ENCODE data around the gene MAML1. TPM values are rescaled to one million over a fixed set of nuclear protein-coding genes. Genes with fewer than 3 reads are reported as not detected.

The MAML1 gene
- total RNA-seq, 2 donors from 2014 or later, result 28.4 to 33.2 TPM

DNA sequence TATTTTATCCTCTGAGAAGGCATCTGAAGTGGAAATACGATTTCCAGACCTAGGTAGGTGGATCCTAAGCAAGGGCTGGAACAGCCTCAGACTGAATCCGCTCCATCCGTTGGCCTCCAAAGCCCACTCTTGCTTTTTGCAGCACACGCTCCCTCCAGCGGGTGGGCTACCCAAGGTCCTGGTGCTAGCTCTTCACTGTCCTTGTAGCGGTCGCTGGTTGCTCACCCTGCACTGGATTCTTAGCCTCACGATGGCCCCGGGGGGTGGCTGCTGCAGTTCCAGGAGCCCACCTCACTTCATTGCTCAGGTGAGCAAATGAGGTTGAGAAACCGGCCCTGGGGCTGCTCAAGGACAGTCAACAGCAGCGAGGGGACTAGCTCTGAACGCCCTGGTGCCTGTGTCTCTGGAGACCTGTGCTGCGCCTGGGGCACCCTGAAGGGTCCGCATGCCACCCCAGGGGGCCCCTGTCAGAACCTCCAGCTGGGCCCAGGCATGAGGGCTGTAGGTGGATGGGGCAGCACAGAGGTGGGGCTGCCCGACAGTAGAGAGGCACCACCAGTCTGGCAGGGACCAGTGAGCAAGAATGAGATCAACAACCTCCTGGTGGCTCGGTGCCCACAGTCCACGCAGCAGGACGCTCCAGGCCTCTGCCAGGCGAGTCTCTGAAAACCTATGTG, 69.7 kb downstream of the MAML1 start:
- H3K4me3 Mint-ChIP-seq, result peak overlapping the region; percentile 25
- no peak overlapping the region for H3K27ac Mint-ChIP-seq
- ATAC-seq (no peak), DNase-seq (no peak)
- peaks cover 2% of the 10 kb centered on the region for H3K36me3 Mint-ChIP-seq (ENCODE audit: low read depth)
- no peaks in the 10 kb centered on the region for H3K9me3 ChIP-seq (ENCODE audit: control insufficient read depth, low read length, poor library complexity, severe bottlenecking)
- H3K27me3 Mint-ChIP-seq, result no peaks in the 10 kb centered on the region
- peaks cover 27% of the 10 kb centered on the region for H3K4me1 Mint-ChIP-seq

DNA sequence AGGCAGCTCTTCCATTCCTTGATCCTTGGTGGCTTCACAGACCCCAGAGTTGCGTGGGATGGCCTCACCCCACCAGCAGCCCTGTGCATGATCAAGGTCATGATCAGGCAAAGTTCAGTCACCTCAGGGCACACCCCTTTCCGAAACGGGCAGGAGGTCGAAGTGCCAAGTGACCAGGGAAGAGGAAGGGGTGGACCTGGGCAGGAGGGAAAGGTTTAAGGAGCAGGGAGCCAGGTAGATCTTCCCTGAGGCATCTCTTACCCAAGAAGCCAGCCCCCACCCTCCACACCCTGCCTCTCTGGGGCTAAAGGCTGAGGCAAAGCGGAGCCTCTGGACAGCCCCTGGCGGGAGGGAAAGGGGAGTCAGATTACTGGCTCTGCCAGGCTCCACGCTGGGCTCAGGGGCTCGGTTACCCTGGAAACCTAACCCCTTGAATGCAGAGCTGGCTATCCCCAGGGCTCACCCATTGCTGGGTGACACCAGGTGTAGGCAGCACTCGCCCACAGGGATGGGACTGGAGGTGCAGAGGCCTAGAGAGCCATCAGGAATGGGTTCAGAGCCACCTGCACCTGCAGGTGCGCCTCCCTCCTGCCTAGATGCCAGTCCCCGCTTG, 70.4 kb downstream of the MAML1 start:
- Mint-ChIP-seq H3K4me1 (peaks cover 29% of the 10 kb centered on the region), H3K36me3 (ENCODE audit: low read depth) (peaks cover 2% of the 10 kb centered on the region), H3K27me3 (no peaks in the 10 kb centered on the region), H3K4me3 (peak overlapping the region; percentile 25), H3K27ac (no peak overlapping the region)
- H3K9me3 ChIP-seq (ENCODE audit: control insufficient read depth, low read length, poor library complexity, severe bottlenecking), result no peaks in the 10 kb centered on the region
- ATAC-seq (no peak), DNase-seq (no peak)

DNA sequence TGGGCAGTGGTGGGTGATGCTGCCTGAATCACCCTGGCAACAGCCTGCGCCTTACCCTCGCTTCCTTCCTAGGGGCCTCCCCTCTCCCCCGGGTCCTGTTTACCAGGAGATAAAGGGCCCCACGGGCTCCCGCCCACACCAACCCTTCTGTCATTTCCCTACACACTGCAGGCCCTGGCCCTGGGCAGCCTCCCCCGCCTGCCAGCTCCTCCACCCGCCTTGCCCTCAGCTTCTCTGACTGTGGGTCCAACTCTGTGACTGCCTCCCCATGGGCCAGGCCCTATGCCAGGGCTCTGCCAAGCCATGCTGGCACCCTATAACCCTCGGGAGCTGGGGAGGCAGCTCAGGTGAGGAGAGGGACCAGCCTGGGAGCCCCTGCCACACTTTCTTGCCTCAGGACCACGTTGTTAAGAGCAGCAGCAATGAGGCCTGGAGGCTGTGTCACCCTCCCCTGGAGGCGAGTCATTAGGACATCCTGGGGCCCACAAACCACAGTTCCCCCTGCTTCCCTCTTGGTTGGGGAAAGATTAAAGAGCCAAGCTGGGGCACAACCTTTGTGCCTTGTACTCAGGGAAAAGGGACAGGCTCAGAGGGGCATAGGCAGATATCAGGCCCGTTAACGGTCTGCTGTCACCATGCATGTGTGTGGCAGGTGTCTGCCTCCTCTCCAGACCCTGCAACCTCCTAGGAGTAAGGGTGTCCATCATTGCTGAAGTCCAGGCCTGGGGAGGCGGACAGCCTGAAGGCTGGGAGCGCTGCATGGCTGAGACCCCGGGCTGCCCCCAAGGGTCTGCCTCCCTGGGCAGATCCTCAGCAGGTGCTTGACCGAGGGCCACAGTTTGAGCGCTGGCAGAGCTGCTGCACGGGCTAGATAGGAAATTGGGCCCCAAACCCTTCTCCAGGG, 71.3 kb downstream of the MAML1 start:
- Mint-ChIP-seq H3K27me3 (no peaks in the 10 kb centered on the region), H3K36me3 (ENCODE audit: low read depth) (peaks cover 2% of the 10 kb centered on the region), H3K4me3 (peak overlapping the region; percentile 79), H3K27ac (peak overlapping the region; percentile 66), H3K4me1 (peaks cover 29% of the 10 kb centered on the region)
- ATAC-seq, result peak; percentile 17
- no peaks in the 10 kb centered on the region for H3K9me3 ChIP-seq (ENCODE audit: control insufficient read depth, low read length, poor library complexity, severe bottlenecking)
- DNase-seq, result no peak

DNA sequence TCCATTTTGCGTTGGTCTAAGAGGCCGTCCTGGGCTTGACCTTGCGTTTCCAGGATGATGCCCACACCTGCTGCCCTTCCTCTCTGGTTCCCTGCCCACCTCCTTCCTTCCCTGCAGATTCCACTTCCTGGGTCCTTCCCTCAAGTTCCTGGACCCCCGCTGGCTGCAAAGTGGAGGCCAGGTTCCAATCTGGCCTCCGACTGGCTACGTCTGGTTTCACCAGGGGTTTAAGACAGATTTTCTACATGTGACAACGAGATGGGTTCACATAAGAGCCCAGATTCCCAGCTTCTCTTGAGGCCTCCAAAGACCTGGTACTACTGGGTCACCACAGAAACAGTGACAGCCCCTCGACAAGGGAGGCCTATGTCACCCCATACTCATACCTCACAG, 71.9 kb downstream of the MAML1 start:
- DNase-seq, result no peak
- ATAC-seq, result no peak
- Mint-ChIP-seq H3K36me3 (ENCODE audit: low read depth) (peaks cover 2% of the 10 kb centered on the region), H3K4me3 (peak overlapping the region; percentile 90), H3K27me3 (no peaks in the 10 kb centered on the region), H3K27ac (peak overlapping the region; percentile 66), H3K4me1 (peaks cover 29% of the 10 kb centered on the region)
- H3K9me3 ChIP-seq (ENCODE audit: control insufficient read depth, low read length, poor library complexity, severe bottlenecking), result no peaks in the 10 kb centered on the region

DNA sequence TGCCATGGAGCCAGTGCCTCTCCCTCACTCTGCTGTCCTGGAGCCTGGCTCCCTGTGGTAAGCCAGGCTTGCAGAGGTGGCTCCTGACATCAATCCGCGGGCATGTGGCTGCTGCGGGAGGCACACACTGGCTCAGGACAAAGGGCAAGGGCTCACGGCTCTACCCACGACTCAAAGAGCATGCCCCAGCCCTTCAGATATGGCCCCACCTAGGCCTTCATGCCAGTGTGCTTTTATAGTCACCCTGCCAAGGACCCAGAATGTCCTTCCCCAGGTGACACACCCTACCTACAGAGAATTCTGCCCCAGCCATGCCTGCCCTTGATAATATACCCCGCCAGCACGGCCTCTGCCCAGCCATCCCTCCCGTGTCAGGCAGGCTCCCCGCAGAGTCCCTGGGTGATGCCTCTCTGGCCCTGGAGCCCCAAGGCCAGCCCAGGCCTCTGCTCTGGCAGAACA, 72.5 kb downstream of the MAML1 start:
- no peak for ATAC-seq
- H3K27me3 Mint-ChIP-seq, result no peaks in the 10 kb centered on the region
- no peaks in the 10 kb centered on the region for H3K9me3 ChIP-seq (ENCODE audit: control insufficient read depth, low read length, poor library complexity, severe bottlenecking)
- DNase-seq, result no peak
- H3K4me3 Mint-ChIP-seq, result peak overlapping the region; percentile 90
- H3K27ac Mint-ChIP-seq, result peak overlapping the region; percentile 66
- H3K4me1 Mint-ChIP-seq, result peaks cover 29% of the 10 kb centered on the region
- H3K36me3 Mint-ChIP-seq (ENCODE audit: low read depth), result peaks cover 2% of the 10 kb centered on the region

DNA sequence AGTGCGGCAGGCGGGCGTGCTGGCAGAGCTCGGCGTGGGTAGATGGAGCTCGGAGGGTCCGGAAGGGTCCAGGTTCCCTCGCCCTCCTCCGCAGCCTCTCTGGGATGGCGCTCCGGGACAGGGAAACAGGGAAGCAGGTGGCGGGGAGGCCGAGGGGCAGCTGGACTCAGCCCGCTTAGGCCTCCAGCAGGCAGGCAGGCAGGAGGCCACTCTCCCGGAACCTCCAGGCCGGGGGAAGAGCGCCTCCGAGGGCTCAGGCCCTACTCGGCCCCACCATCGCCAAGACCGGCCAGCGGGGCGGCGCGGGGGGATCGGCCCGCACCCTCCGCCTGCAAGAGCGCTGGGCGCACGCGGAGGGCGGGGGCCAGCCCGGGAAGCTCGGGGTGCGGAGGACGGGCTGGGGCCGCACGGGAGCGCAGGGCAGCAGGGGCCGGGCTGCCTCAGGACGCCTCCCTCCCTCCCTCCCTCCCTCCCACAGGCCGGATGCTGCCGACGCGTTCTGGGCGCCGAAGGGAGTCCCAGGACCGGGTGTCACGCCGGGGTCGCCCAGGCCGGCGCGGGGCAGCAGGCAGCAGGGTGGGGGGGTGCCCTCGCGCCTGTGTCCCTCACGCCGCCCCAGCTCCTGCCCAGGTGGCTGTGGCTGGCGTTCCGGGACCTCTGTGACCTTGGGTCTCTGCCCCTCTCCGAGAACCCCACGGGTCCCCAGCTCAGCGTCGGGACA, 73.1 kb downstream of the MAML1 start:
- Mint-ChIP-seq H3K4me1 (peaks cover 29% of the 10 kb centered on the region), H3K27me3 (no peaks in the 10 kb centered on the region), H3K36me3 (ENCODE audit: low read depth) (peaks cover 2% of the 10 kb centered on the region), H3K27ac (peak overlapping the region; percentile 66), H3K4me3 (peak overlapping the region; percentile 90)
- ATAC-seq (no peak), DNase-seq (no peak)
- H3K9me3 ChIP-seq (ENCODE audit: control insufficient read depth, low read length, poor library complexity, severe bottlenecking), result no peaks in the 10 kb centered on the region

DNA sequence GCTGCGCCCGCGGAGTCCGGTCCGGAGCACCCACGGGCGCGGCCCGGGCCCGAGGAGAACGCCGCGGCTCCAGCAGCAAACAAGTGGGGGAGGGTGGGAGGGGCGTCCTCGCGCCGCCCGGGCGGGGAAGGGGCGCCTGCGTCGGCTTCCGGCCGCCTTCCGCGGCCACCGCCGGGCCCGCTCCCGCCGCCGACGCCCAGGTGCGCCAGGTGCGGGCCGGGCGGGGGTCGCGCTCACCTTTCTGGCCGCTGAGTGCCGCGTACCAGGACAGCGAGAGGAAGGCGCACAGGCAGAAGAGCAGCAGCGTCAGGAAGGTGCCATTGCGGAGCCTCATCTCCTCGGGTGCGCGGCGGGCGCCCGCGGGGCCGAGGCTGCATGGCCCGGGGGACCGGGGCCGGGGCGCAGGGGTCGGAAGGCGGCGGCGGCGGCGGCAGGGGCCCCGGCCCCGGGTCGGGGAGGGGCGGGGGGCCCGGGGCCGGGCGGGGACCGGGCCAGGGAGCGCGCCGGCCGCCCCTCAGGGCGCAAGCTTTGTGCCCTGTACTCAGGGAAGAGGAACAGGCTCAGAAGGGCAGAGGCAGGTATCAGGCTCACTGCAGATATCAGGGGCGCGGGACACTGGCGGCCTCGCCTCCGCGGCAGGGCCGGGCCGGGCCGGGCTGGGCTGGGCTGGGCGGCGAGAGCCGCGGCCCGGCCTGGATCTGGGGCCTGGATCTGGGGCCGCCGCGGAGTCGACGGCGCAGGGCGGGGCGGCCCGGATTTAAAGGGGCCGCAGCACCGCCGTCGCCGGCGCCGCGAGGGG, 73.8 kb downstream of the MAML1 start, which contains the start of gene MGAT4B:
Gene MGAT4B, minus strand, starts transcription at position 617 of the 799 bp plus-strand sequence. Its CDS starts 283 bp downstream, at position 334.
- peaks cover 2% of the 10 kb centered on the region for H3K36me3 Mint-ChIP-seq (ENCODE audit: low read depth)
- DNase-seq (peak; percentile 52 to 55 (median 55)), ATAC-seq (peak; percentile 80)
- peak within 1 kb of the TSS; percentile 90 for H3K4me3 Mint-ChIP-seq
- peak within 1 kb of the TSS; percentile 43 for H3K27ac Mint-ChIP-seq
- no peaks in the 10 kb centered on the region for H3K27me3 Mint-ChIP-seq
- no peaks in the 10 kb centered on the region for H3K9me3 ChIP-seq (ENCODE audit: control insufficient read depth, low read length, poor library complexity, severe bottlenecking)
- H3K4me1 Mint-ChIP-seq, result peaks cover 29% of the 10 kb centered on the region

DNA sequence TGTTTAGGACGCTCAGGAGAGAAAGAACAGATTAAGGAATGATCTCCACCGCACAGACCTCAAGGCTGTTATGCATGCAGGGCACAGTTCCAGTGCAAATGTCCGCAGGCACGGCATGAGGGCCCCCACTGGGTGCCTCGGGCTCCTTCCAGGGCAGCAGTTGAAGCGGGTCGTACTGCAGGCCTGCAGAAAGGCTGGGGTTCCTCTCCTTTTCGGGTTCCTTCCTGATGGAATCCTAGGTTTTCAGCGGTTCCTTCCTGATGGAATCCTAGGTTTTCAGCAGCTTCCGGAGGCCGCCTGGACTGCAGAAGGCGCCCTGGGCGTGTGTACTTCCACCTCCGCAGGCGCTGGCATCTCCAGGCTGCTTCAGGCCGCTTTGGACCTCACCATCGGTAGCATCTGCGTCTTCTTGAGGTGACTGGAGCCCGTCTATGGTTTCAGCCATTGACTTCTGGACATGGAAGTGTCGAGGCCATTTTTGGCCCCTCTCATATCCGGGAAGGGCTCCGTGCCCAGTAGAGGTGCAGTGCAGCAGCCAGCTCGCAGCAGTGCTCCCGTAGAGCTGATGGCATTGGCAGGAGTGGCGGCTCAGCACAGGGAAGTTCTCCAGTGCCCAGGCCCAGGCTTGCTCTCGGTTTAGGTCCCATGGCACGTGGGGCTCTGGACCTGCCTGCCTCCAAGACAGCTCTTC, 79.7 kb downstream of the MAML1 start:
- H3K9me3 ChIP-seq (ENCODE audit: control insufficient read depth, low read length, poor library complexity, severe bottlenecking), result no peaks in the 10 kb centered on the region
- ATAC-seq (no peak), DNase-seq (no peak)
- H3K36me3 Mint-ChIP-seq (ENCODE audit: low read depth), result no peaks in the 10 kb centered on the region
- no peak overlapping the region for H3K4me3 Mint-ChIP-seq
- H3K27me3 Mint-ChIP-seq, result no peaks in the 10 kb centered on the region
- no peak overlapping the region for H3K27ac Mint-ChIP-seq
- peaks cover 3% of the 10 kb centered on the region for H3K4me1 Mint-ChIP-seq

DNA sequence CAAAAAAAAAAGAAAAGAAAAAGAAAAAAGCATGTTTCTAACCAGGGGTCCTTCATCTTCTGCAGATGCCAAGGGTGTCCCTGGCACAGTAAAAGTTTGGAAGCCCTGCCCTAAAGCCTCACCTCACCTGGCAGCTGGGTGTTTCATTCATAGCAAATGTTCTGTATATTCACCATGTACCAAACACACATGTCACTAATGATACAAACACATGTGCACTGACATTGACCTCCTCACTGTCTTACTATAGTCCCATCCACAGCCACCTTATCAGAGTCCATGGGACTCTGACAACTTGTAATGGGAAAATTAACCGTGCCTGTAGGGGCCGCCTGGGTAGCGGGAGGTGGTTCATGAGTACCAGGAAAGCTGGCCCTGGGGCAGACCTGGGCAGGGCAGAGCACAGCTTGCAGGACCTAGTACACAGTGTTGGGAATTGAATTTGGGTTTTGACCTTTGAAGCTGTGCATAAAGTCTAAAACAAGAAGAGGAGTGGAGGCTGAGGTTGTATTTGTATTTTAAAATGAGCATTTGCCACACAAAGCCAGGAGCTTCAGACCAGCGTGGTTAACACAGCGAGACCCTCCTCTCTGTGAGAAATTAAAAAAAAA, 80.5 kb downstream of the MAML1 start:
- Mint-ChIP-seq H3K36me3 (ENCODE audit: low read depth) (no peaks in the 10 kb centered on the region), H3K27ac (no peak overlapping the region), H3K4me3 (no peak overlapping the region), H3K27me3 (no peaks in the 10 kb centered on the region), H3K4me1 (peaks cover 4% of the 10 kb centered on the region)
- DNase-seq (no peak), ATAC-seq (no peak)
- H3K9me3 ChIP-seq (ENCODE audit: control insufficient read depth, low read length, poor library complexity, severe bottlenecking), result no peaks in the 10 kb centered on the region

DNA sequence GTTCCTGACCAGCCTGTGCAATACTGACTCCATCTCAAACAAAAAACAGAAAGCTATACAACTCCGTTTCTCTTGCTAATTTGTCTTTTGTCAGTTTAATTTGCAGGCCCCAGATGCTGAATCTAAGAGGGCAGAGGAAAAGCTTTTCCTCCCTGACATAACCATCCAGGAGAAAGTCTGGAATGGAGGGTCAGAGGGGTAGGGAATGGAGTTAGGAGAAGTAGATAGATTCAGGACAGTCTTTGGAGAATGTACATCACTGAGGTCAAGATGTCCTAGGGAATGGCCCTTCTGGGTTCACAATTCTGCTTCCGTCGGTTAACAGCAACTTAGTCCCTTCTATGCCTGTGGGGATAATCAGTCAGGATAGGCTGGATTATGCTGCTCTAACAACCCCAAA, 81.5 kb downstream of the MAML1 start:
- H3K9me3 ChIP-seq (ENCODE audit: control insufficient read depth, low read length, poor library complexity, severe bottlenecking), result no peaks in the 10 kb centered on the region
- H3K4me1 Mint-ChIP-seq, result peaks cover 10% of the 10 kb centered on the region
- H3K27ac Mint-ChIP-seq, result no peak overlapping the region
- ATAC-seq (no peak), DNase-seq (no peak)
- no peaks in the 10 kb centered on the region for H3K27me3 Mint-ChIP-seq
- H3K36me3 Mint-ChIP-seq (ENCODE audit: low read depth), result no peaks in the 10 kb centered on the region
- H3K4me3 Mint-ChIP-seq, result no peak overlapping the region

DNA sequence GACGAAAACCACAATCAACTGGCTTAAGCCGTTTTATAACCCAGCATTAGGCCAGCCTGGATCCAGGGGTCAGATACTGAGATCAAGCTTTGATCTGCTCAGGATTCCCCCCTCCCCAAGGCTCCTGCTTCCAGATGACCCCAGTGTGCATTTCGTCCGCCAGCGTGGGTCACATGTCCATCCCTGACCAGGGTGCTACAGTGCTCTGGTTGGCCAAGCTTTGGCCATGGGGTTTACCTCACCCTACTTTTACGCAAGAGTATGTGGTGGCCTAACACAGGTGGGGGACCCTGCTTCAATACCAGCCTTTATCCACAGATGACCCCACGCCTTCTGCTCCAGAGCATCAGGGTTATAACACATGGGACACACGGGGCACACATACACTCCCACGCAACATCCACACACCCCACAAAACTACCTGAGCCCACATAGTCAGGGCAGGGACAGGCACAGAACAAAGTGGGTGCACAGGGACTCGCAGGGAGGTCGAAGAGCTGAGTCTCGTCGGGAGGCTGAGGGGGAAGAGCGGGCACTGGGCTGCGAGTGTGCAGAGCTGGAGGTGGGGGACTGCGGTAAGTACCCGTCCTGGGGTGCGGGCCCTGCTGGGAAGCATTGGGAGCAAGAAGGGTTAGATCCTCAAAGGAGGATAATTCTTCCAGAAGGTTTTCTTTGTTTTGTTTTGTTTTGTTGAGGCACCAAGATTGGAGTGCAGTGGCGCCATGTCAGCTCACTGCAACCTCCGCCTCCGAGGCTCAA, 83.0 kb downstream of the MAML1 start:
- ATAC-seq (no peak), DNase-seq (no peak)
- peak overlapping the region; percentile 37 for H3K4me3 Mint-ChIP-seq
- H3K27ac Mint-ChIP-seq, result peak overlapping the region; percentile 79
- H3K27me3 Mint-ChIP-seq, result no peaks in the 10 kb centered on the region
- H3K9me3 ChIP-seq (ENCODE audit: control insufficient read depth, low read length, poor library complexity, severe bottlenecking), result no peaks in the 10 kb centered on the region
- no peaks in the 10 kb centered on the region for H3K36me3 Mint-ChIP-seq (ENCODE audit: low read depth)
- H3K4me1 Mint-ChIP-seq, result peaks cover 20% of the 10 kb centered on the region
